Activated CD4-positive, alpha-beta T cell treated with anti-CD3 and anti-CD28 coated beads, Interleukin-2, amount 50 U/mL, for 1 hour (primary cell): ENCODE measurements around the gene NFXL1.

ENCODE experiments used
- DNase-seq: peaks from one replicate; pipeline ENCODE4 v3.0.0-alpha.2; 2020

Gene NFXL1

DNA sequence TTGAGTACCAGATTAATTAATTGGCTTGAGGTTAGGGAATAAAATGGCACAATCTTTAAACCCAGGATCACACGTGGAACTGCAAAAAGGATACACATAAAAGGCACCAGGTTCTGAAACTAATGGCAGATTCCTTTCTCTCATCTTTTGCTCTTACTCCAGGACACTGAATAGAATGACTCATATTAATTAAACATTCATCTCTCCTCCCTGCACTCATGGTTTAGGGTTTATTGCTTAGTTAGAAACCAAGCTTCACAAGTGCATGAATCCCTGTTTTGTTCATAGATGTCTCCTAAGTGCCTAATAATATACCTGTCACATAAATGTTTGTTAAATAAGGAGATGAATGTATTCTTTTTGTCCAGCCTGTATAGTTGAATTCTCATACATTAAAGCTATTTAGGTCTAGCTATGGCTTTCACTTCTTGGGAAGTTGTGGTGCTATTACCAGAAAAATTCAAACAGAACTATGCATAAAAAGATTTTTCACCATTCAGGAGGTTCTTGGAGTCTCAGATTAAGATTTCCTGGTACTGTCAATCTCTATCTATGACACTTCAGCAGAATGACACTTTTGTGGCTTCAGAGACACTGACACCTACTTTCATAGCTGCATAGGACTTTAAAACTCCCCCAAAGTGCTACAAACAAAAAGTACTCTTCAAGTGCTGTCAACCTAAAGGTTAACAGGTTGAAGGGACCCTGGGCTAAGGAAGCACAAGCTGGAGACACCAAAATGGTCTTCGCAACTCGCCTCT, 83.9 kb downstream of the NFXL1 start:
- DNase-seq, result no peak

- DNase-seq, result no peak
Measured at GRCh38 chr4:47829438-47829837, 84.9 kb downstream of the NFXL1 start.

- DNase-seq, result no peak
Measured at GRCh38 chr4:47827343-47828047, 86.9 kb downstream of the NFXL1 start.

DNA sequence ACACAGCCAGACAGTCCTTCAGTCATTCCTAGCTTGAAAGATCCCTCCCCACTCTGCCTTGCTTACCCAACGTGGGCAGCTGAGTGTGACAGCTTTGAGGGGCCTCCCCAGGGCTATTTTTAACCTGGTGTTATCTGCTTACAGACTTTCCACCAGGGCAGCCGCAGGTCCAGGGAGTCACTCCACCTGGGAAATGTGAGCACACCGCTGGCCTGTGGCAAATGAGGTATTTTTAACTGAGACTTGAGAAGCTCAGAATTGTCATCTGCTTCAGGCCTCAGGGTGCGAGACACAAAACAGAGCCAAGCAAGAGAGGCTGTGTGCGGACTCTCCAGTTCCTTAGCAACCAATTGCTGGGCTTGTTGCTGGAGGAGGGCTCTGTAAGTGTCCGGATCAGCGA, 89.5 kb downstream of the NFXL1 start:
- DNase-seq, result no peak

DNA sequence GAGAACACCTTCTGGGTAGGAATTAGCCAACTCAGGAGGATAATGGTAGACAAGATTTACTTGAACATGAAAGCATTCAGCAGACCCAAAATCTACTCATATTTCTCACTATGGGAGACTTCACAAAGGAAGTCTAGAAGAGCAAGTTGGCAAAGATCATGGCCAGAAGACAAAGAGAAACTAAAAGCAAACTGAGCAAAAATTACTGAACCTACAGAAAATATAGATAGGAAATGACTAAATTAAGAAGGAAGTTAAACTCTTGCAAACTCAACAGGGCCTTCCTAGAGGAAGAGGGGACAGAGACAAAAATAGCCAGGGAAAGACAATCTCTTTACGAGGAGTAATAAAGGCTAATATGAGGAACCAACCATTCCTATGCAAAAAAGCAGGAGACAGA, 95.2 kb downstream of the NFXL1 start:
- DNase-seq, result no peak

GRCh38 chr4:47817275-47817674, 97.1 kb downstream of the NFXL1 start:
- no peak for DNase-seq

GRCh38 chr4:47816748-47817147, 97.6 kb downstream of the NFXL1 start:
- DNase-seq, result no peak

DNA sequence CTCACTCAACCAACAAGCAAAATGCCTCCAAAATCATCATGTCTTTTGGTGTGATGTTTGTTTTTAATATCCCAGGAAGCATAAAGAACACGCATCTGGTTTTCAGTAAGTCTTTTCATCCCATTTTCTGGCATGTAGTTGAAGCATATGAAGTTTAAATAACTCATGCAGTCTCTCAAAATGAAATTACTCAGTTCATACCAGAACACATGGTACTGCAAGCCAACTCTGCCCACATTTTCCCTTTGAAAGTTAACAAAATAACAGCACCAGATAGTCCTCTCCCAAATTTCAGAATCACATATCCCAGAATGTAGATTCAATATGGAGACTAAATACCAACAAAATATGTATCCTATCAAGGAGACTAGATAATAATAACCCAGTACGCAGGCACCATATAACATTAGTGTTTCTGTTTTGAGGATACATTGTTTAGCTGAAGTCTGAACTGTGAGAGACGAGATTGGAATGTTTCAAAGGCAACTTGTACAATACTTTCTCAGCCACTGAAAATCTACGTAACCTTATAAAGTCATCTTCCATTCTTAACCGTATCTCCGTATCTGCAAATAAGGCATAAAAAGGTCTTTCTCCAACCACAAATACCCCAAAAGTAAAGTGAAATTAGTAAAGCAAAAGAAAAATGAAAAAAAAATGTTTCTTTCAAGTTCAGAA, 99.6 kb downstream of the NFXL1 start:
- no peak for DNase-seq

DNA sequence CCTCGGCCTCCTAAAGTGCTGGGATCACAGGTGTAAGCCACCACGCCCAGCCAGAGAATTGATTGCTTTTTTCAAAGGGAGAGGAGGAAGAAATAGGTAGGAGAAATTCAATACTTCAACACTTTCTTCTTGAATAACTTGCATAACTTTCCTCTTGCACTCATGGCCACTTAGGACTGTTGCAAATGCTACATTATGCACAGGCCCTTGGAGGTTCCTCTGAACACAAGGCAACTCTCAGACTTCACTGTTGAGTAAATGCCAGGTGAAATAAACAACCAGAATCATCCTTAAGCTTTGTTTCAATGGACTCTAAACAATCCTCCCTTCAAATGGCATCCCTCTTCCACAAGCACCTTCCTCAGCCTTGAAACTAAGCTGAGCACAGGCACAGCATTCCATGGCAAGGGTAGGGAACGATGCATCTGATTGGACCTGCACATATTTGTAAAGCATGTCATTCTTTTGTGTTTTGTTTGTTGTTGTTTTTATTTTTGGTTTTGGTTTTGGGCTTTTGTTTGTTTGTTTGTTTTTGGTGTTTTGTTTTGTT, 104.7 kb downstream of the NFXL1 start:
- DNase-seq, result no peak

GRCh38 chr4:47804598-47804997, 109.8 kb downstream of the NFXL1 start:
- DNase-seq, result no peak

DNA sequence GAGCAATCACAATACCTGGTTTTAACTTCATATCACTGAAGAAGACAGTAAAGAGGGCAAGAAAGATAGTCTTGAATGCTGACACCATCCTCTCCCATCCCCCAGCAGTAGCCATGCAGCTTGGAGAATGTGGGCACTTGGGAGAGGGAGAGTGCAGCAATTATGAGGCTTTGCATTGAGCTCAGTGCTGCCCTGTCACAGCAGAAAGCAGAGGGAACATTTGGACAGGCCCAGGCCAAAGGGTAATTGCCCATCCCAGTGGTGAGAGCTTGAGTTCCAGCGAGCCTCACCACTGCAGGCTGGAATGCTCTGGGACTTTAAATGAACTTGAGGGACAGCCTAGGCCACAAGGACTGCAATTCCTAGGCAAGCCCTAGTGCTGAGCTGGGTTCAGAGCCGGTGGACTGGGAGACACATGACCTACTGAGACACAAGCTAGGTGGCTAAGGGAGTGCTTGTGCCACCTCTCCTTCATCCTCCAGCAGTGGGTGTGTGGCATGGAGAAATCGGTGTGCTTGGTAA, 112.8 kb downstream of the NFXL1 start:
- DNase-seq, result no peak

GRCh38 chr4:47798165-47798564, 116.2 kb downstream of the NFXL1 start:
- no peak for DNase-seq
